Superior temporal gyrus (tissue), 1 donor: ENCODE measurements around the gene C2.
"Not testable (repeated sequence)": the region's sequence is repeated elsewhere in the genome, so short reads cannot be mapped to it uniquely, and the experiment has no call there.

ENCODE experiments used
- DNase-seq: peaks from one replicate; pipeline ENCODE4 v3.0.0-alpha.2; 2016; ENCODE audit errors: extremely low spot score

The C2 gene

DNA sequence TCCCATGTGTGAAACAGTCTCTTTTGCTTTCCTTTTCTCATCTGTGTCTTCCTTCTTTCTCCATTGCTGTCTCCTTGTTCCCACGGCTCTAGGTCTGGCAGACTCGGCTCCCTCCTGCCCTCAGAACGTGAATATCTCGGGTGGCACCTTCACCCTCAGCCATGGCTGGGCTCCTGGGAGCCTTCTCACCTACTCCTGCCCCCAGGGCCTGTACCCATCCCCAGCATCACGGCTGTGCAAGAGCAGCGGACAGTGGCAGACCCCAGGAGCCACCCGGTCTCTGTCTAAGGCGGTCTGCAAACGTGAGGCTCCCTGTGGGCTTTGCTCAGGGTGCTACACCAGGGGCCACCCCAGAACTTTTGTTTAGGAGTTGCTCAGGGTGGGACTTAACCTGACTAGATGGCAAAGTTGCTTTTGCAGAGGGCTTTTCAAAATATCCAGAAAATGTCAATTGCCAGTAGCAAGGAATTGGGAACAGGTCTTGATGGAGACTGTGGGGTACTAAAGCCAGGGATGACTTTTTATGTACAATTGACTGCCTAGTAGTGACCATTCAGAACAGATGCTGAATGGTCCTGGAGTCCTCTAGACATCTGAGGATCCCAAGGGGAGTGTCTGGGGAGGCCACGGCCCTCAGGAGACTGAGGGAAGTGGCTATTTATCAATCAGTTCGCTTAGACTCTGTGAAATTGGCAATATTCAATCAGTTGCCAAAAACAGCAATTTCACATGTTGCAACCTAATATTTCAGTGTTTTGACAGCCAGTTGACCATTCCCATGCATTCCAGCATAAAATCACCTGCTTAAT lies 550 bp downstream of the C2 start:
- no peak for DNase-seq

DNA sequence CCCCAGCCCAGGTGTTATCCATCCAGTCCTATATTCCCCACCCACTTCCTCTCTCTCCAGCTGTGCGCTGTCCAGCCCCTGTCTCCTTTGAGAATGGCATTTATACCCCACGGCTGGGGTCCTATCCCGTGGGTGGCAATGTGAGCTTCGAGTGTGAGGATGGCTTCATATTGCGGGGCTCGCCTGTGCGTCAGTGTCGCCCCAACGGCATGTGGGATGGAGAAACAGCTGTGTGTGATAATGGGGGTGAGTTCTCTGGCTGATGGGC lies 1.1 kb downstream of the C2 start:
- no peak for DNase-seq

DNA sequence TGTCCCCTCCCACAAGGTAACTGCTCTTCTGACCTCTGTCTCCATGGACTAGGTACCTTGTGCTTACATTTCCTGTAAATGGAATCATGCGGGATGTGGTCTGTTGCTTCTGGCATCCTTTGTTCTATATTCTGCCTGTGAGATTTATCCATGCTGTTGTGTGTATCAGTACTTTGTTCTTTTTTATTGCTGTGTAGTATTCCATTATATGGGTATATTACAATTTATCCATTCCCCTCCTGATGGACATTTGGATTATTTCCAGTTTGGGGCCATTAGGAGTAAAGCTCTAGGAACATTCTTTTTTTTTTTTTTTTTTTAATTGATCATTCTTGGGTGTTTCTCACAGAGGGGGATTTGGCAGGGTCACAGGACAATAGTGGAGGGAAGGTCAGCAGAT lies 3.4 kb downstream of the C2 start:
- DNase-seq: no peak

DNA sequence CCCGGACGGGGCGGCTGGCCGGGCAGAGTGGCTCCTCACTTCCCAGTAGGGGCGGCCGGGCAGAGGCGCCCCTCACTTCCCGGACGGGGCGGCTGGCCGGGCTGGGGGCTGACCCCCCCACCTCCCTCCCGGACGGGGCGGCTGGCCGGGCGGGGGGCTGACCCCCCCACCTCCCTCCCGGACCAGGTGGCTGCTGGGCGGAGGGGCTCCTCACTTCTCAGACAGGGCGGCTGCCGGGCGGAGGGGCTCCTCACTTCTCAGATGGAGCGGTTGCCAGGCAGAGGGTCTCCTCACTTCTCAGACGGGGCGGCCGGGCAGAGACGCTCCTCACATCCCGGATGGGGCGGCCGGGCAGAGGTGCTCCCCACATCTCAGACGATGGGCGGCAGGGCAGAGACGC lies 4.6 kb downstream of the C2 start:
- DNase-seq: not testable (repeated sequence)

DNA sequence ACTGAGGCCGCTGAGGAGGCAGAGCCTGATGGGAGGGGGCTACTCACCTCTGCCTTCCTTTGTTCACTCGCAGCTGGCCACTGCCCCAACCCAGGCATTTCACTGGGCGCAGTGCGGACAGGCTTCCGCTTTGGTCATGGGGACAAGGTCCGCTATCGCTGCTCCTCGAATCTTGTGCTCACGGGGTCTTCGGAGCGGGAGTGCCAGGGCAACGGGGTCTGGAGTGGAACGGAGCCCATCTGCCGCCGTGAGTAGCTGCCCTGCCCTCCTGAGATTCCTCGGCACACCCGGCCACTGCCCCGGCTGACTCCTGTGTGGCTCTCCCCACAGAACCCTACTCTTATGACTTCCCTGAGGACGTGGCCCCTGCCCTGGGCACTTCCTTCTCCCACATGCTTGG lies 6.0 kb downstream of the C2 start:
- DNase-seq: no peak

DNA sequence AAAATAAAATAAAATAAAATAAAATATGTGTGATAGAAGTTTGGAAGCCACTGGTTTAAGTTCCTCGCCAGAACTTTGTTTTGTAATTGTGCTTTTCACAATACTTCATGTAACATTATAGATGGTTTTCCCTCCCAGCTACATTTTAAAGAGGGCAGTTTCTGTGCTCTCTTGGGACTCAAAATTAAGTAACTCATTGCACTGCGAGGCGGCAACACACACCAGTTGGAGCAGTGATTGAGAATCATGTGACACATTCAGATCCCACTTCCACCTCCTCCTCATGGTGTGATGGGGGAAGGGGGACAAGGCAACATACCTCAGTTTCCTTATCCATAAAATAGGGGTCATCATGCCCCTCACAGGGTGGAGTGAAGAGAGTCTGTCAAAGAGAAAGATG lies 7.5 kb downstream of the C2 start:
- DNase-seq: no peak

DNA sequence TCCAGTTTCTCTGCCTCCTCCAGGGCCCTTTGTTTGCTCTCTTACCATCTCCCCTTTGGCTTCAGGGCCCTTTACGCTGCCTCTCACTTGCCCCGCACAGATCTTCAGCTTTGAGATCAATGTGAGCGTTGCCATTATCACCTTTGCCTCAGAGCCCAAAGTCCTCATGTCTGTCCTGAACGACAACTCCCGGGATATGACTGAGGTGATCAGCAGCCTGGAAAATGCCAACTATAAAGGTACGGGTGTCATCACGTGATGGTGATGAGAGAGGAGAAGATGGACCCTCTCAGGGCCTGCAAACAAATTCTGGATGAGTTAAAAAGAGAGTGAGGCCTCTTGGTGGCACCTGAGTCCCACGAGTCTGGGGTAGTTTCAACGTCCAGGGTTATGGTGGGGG lies 8.3 kb downstream of the C2 start:
- no peak for DNase-seq

DNA sequence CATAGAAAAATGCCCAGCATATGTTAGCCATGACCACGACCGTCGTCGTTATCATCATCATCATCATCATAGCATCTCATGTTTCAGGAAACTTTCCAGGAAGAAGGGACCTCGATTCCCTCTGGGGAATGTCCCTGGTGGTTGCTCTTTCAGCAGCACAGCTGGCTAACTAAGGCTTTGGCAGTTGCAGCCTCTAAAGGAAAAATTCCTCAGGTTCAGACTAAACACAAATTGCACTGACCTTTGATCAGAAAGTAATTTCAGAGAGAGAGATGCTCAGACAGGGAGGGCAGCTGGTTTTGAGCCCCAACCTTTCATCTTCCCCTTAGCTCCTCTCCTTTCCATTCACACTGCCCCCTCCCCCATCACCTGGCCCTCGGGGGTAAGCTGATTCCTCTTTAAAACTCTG lies 12.7 kb downstream of the C2 start:
- no peak for DNase-seq

DNA sequence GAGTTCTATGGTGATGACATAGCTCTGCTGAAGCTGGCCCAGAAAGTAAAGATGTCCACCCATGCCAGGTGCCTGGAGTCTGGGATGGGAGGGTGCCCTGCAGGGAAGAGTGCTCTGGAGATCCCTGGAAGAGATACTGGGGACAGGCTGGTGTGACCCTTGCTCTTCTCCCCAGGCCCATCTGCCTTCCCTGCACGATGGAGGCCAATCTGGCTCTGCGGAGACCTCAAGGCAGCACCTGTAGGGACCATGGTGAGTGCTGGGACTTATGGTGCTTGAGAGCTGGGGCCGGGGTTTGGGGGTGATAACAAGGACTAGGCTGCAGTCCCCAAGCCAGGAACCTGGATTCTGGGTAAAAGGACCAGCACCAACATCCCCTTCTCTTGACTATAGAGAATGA lies 16.2 kb downstream of the C2 start:
- DNase-seq: no peak

DNA sequence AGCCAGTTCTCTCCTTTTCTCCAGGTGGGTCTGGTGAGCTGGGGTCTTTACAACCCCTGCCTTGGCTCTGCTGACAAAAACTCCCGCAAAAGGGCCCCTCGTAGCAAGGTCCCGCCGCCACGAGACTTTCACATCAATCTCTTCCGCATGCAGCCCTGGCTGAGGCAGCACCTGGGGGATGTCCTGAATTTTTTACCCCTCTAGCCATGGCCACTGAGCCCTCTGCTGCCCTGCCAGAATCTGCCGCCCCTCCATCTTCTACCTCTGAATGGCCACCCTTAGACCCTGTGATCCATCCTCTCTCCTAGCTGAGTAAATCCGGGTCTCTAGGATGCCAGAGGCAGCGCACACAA lies 17.6 kb downstream of the C2 start:
- no peak for DNase-seq

DNA sequence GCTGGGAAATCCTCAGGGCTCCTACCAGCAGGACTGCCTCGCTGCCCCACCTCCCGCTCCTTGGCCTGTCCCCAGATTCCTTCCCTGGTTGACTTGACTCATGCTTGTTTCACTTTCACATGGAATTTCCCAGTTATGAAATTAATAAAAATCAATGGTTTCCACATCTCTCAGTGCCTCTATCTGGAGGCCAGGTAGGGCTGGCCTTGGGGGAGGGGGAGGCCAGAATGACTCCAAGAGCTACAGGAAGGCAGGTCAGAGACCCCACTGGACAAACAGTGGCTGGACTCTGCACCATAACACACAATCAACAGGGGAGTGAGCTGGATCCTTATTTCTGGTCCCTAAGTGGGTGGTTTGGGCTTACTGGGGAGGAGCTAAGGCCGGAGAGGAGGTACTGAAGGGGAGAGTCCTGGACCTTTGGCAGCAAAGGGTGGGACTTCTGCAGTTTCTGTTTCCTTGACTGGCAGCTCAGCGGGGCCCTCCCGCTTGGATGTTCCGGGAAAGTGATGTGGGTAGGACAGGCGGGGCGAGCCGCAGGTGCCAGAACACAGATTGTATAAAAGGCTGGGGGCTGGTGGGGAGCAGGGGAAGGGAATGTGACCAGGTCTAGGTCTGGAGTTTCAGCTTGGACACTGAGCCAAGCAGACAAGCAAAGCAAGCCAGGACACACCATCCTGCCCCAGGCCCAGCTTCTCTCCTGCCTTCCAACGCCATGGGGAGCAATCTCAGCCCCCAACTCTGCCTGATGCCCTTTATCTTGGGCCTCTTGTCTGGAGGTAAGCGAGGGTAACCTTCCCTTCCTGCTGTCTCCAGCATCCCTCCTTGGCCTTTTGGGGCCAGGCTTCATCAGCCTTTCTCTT lies 18.2 kb downstream of the C2 start, which contains the start of gene CFB:
Gene CFB, plus strand, starts transcription at position 589 of the 863 bp plus-strand sequence. Its CDS starts 127 bp downstream, at position 716.
- no peak for DNase-seq

DNA sequence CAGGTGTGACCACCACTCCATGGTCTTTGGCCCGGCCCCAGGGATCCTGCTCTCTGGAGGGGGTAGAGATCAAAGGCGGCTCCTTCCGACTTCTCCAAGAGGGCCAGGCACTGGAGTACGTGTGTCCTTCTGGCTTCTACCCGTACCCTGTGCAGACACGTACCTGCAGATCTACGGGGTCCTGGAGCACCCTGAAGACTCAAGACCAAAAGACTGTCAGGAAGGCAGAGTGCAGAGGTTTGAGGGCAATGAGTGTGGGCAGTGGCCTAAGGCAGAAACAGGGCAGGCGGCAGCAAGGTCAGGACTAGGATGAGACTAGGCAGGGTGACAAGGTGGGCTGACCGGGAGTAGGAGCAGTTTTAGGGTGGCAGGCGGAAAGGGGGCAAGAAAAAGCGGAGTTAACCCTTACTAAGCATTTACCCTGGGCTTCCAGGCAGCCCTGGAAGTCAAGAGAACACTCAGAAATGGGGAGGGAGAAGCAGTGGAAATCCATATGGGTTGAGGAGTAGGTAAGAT lies 18.9 kb downstream of the C2 start:
- DNase-seq: no peak

DNA sequence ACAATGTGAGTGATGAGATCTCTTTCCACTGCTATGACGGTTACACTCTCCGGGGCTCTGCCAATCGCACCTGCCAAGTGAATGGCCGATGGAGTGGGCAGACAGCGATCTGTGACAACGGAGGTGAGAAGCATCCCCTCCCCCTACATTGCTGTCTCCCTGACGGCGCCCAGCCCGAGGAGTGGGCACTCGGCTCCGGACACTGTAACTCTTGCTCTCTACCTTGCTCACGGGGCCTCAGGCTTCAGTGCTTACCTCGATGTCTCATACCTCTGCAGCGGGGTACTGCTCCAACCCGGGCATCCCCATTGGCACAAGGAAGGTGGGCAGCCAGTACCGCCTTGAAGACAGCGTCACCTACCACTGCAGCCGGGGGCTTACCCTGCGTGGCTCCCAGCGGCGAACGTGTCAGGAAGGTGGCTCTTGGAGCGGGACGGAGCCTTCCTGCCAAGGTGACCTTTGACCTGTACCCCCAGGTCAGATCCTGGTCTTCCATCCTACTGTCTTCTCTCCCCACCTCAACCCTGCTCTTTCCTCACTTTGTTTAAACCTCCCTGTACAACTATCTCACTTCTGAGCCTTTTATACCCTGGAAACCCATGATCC lies 19.7 kb downstream of the C2 start:
- no peak for DNase-seq

DNA sequence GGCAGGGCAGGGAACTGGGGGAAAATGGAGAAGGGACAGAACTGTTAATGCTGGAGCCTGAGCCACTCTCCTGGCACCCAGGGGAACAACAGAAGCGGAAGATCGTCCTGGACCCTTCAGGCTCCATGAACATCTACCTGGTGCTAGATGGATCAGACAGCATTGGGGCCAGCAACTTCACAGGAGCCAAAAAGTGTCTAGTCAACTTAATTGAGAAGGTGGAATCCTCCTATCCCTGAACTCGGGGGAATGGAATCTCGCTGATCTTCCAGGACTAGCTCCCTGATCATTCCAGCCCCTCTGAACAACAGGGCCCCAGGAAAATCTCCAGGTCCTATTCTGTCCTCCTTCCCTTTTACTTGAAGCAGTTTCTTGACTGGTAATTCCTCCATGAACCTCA lies 20.3 kb downstream of the C2 start:
- no peak for DNase-seq

DNA sequence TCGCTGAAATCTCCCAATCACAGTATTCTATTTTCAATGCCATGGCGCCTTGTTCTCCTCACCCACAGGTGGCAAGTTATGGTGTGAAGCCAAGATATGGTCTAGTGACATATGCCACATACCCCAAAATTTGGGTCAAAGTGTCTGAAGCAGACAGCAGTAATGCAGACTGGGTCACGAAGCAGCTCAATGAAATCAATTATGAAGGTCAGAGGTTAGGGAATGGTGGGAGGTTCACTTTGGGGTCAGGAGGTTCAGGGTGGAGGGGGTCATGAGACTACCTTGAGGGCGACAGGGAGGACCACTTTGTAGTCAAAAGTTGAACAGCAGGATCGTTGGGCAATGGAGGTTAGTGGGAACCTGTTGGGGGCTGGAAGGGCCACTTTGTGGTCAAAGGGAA lies 20.8 kb downstream of the C2 start:
- DNase-seq: no peak

DNA sequence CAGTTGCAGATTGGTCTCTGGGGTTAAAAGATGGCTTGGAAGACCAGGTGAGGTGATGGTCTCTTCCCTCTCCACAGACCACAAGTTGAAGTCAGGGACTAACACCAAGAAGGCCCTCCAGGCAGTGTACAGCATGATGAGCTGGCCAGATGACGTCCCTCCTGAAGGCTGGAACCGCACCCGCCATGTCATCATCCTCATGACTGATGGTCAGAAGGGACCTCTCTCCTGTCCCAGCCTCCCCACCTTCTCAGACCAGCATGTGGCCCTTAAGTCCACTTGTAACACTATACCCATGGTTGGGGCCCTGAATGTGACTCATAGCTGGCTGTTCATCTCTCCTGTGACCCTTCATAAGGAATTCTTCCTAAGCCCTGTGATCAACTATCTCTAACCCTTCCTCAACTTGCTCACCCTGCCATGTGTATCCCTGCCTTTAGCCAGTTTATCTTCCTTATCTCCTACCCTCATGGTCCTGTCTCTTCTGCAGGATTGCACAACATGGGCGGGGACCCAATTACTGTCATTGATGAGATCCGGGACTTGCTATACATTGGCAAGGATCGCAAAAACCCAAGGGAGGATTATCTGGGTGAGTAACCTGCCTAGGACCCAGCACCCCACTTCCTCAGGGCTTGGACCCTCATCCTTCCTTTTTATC lies 21.4 kb downstream of the C2 start:
- DNase-seq: no peak

DNA sequence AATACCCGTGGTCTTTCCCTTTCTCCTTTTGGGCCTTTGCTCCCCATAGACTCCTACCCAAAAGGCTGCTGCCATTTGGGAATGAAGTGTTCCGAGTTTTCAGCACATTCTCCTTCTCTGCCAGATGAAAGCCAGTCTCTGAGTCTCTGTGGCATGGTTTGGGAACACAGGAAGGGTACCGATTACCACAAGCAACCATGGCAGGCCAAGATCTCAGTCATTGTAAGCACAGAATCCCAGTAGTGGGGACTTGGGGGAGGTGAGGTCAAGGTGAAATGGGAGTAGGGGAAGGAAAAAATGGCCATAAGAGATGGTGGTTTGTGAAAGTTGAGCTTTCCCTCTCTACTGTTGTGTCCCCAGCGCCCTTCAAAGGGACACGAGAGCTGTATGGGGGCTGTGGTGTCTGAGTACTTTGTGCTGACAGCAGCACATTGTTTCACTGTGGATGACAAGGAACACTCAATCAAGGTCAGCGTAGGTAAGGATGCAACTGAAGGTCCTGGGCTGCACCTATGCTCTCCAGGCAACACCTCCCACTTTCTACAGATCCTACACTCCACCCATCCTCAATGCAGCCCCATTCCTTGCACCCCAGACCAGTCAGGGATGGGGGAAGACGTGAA lies 22.5 kb downstream of the C2 start:
- no peak for DNase-seq

DNA sequence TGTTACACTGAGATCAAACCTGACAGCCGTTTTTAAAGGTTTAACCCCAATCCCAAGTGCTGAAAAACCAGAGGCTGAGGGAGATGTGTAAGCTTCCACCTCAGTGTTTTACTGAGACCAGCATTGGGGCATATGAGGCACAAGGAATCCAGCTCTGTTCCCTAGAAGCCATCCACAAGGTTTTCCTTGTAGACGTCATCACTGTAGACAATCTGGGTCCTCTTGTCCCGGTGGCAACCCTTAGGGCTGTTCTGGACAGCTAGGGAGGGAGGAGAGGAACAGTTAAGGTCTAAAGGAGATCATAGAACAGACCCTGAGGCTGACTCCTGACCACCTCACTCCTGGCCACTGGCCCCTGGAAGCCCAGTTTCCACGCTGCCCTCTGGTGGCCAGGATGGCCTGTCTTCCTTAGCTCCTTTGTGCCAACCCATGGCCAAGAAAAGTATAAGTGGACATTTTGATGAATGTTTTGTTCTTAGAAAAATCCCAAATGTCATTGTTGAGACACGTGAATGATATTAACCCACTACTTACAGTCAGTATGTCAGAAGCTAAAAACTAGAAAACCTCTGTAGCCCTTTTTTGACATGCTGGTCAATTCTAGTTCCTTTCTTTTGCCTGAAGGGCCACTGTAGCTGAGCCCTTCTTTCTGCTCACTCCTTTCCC lies 24.8 kb downstream of the C2 start:
- peak; percentile 80 for DNase-seq

DNA sequence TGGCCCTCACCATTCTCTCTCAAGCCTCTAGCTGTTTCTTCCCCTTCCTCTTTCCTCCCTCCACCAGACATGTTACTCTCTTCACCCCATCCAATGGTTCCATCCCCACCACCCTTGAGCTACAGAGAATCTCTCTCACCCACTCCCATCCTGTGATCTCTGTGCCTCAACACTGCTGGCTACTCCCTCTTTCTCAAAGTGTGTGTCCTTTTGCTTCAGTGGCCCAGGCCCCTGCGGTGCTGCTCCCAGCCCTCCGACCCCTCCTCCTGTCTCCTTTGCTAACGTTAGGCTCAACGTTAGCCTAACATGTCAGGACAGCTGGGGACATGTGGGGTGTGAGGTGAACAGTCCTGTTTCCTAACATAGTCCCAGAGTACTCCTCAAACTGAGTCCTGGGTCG lies 25.4 kb downstream of the C2 start:
- no peak for DNase-seq

DNA sequence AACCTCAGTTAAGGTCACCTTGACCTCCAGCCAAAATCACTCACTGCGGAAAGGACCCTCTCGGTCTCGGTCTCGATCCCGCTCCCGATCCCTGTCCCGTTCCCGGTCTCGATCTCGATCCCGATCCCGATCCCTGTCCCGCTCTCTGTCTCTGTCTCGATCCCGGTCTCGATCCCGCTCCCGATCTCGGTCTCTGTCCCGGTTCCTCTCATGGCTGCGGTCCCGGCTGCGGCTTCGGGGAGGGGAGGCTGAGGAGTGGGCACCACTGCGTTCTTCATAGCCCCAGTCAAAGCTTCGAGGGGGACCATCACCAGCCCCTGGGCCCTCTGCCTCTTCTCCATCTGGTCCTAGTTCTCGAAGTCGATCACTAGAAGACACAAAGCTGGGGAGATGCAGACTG lies 27.0 kb downstream of the C2 start:
- no peak for DNase-seq

DNA sequence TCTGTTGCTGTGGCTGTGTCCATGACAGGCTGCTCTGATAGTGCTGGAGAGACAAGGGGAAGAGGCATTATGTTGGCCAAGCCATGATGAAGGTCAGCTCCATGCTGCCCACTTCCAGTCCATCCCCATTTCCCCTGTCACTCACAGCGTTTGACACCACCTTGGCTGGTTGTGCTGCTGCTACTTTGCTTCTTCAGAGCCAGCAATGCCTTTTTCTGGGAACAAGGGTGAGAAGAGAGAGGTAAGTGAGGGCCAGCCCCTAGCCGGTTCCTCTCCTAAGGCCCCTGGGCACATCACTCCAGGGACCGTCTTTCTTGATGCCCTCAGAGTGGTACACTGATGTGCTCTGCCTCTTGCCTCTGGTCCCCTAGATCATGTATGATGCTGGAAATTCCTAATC lies 29.3 kb downstream of the C2 start:
- no peak for DNase-seq
